Measurements from ENCODE around the gene CNPY3. TPM values are rescaled to one million over a fixed set of nuclear protein-coding genes. Genes with fewer than 3 reads are reported as not detected.

CNPY3 gene
- polyA plus RNA-seq, 1 donor (not counting 4 experiments of a cell fraction or from before 2014, with no cell fraction given) = 19.7 TPM

DNA sequence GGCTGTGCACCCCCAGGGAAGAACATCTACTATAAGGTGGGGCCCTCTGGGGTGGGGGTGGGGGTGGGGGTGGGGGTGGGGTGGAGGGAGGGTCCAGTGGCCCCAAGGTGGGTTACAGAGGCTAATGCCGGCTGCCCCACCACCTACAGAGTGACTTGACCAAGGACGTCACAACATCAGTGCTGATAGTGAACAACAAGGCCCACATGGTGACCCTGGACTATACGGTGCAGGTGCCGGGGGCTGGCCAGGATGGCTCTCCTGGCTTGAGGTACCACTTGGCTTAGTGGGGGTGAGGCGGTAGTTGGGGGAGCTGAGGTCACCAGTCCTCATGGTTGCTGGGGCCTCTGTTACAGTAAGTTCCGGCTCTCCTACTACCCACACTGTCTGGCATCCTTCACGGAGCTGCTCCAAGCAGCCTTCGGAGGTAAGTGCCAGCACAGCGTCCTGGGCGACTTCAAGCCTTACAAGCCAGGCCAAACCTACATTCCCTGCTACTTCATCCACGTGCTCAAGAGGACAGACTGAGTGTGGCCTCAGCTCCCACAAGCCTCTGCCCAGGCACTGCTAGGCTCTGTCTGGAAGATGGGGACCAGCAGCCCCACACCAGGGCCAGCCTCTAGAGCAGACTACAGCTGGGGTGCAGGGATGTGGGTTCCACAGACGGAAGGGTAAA is 34.0 kb downstream of the CNPY3 start:
- TF ChIP-seq, protein P1, sequence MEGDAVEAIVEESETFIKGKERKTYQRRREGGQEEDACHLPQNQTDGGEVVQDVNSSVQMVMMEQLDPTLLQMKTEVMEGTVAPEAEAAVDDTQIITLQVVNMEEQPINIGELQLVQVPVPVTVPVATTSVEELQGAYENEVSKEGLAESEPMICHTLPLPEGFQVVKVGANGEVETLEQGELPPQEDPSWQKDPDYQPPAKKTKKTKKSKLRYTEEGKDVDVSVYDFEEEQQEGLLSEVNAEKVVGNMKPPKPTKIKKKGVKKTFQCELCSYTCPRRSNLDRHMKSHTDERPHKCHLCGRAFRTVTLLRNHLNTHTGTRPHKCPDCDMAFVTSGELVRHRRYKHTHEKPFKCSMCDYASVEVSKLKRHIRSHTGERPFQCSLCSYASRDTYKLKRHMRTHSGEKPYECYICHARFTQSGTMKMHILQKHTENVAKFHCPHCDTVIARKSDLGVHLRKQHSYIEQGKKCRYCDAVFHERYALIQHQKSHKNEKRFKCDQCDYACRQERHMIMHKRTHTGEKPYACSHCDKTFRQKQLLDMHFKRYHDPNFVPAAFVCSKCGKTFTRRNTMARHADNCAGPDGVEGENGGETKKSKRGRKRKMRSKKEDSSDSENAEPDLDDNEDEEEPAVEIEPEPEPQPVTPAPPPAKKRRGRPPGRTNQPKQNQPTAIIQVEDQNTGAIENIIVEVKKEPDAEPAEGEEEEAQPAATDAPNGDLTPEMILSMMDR (optimal IDR thresholded peaks at IDR 0.05 in 1 of 3, IDR thresholded peaks at IDR 0.05 in 1 of 3, conservative IDR thresholded peaks at IDR 0.05 in 1 of 3; ENCODE audit: extremely low read depth in 1 of 3, insufficient read depth in 2 of 3, low read length in 3 of 3) = no peak
- TF ChIP-seq EZH2 (IDR thresholded peaks at IDR 0.05; ENCODE audit: low read length) = no peak
- Histone ChIP-seq H3K4me2 (ENCODE audit: control insufficient read depth, extremely low read depth, insufficient read depth, low read depth, low read length) (no peak overlapping the region), H3K27ac (ENCODE audit: control insufficient read depth, insufficient read depth, low read length) (no peak overlapping the region), H2AFZ (ENCODE audit: control insufficient read depth, low read length) (no peak overlapping the region), H3K9ac (ENCODE audit: control insufficient read depth, extremely low read depth, insufficient read depth, low read length) (no peak overlapping the region), H3K79me2 (ENCODE audit: control insufficient read depth, insufficient read depth, low read length) (no peaks in the 10 kb centered on the region), H3K4me3 (ENCODE audit: control insufficient read depth in 2 of 3, extremely low read depth in 1 of 3, insufficient read depth in 2 of 3, low read depth in 1 of 3, low read length in 3 of 3) (no peak overlapping the region), H3K36me3 (ENCODE audit: control insufficient read depth in 2 of 2, extremely low read depth in 1 of 2, insufficient read depth in 2 of 2, low read length in 2 of 2) (peaks cover 7 to 22% of the 10 kb centered on the region in 2 experiments), H3K9me3 (ENCODE audit: control insufficient read depth, low read depth, low read length) (no peaks in the 10 kb centered on the region), H3K9me1 (ENCODE audit: control insufficient read depth, extremely low read depth, insufficient read depth, low read length) (no peaks in the 10 kb centered on the region), H3K4me1 (ENCODE audit: control insufficient read depth, extremely low read depth, insufficient read depth, low read length) (peaks cover 9% of the 10 kb centered on the region), H3K27me3 (ENCODE audit: control insufficient read depth, extremely low read depth, insufficient read depth, low read length) (no peaks in the 10 kb centered on the region), H4K20me1 (ENCODE audit: control insufficient read depth, extremely low read depth, insufficient read depth, low read length) (no peaks in the 10 kb centered on the region)
- DNase-seq (ENCODE audit: low read depth, low spot score) (no peak), FAIRE-seq (no peak)
- dilution Hi-C loops (cut with MboI; ENCODE audit: extremely low pct_ligation_motif_present, low sequenced_read_pairs) = no loop called here

DNA sequence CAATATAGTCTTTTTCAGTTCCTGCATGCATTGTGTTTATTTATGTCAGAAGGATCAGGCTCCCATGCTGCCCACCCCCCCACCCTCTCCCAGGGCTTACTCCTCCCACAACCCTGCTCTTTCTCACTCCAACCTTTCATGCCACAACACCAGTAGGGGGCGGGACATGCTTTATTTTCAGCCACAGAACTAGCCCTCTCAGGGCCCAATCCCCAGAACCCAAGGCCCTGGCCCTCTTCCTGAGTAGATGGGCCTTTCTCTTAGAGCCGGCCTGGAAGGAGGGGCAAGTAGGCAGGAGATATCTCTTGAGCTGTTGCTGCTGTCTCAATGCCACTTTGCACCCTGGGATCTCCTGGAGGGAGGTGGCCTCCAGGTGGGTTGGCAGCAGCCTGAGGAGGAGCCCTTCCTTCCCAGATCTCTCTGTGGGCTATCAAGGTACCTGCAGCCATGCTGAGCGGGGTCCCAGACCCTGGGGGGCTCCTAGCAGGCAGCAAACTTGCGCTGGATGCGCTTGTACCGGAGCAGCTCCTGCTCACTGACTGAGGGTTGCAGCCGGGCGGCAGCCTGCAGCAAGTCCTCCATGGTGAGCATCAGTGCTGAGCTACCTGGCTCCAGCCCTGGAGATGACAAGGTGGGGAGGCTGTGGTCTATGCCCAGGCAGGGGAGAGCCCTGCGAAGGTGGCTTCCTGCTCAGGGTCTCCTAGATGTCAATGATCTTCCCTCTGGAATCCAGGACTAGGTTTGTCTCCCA is 34.8 kb downstream of the CNPY3 start:
- no peak overlapping the region for H3K27ac ChIP-seq (ENCODE audit: control insufficient read depth, insufficient read depth, low read length)
- H3K4me2 ChIP-seq (ENCODE audit: control insufficient read depth, extremely low read depth, insufficient read depth, low read depth, low read length) = no peak overlapping the region
- no peak overlapping the region for H2AFZ ChIP-seq (ENCODE audit: control insufficient read depth, low read length)
- no peaks in the 10 kb centered on the region for H3K9me3 ChIP-seq (ENCODE audit: control insufficient read depth, low read depth, low read length)
- H3K9ac ChIP-seq (ENCODE audit: control insufficient read depth, extremely low read depth, insufficient read depth, low read length) = no peak overlapping the region
- H4K20me1 ChIP-seq (ENCODE audit: control insufficient read depth, extremely low read depth, insufficient read depth, low read length) = no peaks in the 10 kb centered on the region
- TF ChIP-seq EZH2 (IDR thresholded peaks at IDR 0.05; ENCODE audit: low read length) = no peak
- TF ChIP-seq, protein P1 (optimal IDR thresholded peaks at IDR 0.05 in 1 of 3, IDR thresholded peaks at IDR 0.05 in 1 of 3, conservative IDR thresholded peaks at IDR 0.05 in 1 of 3; ENCODE audit: extremely low read depth in 1 of 3, insufficient read depth in 2 of 3, low read length in 3 of 3) = peak; percentile 39 to 65 (median 46)
- H3K4me1 ChIP-seq (ENCODE audit: control insufficient read depth, extremely low read depth, insufficient read depth, low read length) = peaks cover 9% of the 10 kb centered on the region
- H3K79me2 ChIP-seq (ENCODE audit: control insufficient read depth, insufficient read depth, low read length) = no peaks in the 10 kb centered on the region
- DNase-seq (ENCODE audit: low read depth, low spot score) (no peak), FAIRE-seq (no peak)
- no peak overlapping the region for H3K4me3 ChIP-seq (ENCODE audit: control insufficient read depth in 2 of 3, extremely low read depth in 1 of 3, insufficient read depth in 2 of 3, low read depth in 1 of 3, low read length in 3 of 3)
- dilution Hi-C loops (cut with MboI; ENCODE audit: extremely low pct_ligation_motif_present, low sequenced_read_pairs) = no loop called here
- H3K36me3 ChIP-seq (ENCODE audit: control insufficient read depth in 2 of 2, extremely low read depth in 1 of 2, insufficient read depth in 2 of 2, low read length in 2 of 2) = peaks cover 11 to 24% of the 10 kb centered on the region in 2 experiments
- H3K9me1 ChIP-seq (ENCODE audit: control insufficient read depth, extremely low read depth, insufficient read depth, low read length) = no peaks in the 10 kb centered on the region
- no peaks in the 10 kb centered on the region for H3K27me3 ChIP-seq (ENCODE audit: control insufficient read depth, extremely low read depth, insufficient read depth, low read length)

Data from keratinocyte (primary cell).